GM12878 (cell line): Measurements from ENCODE around the gene TOMM40. TPM values are rescaled to one million over a fixed set of nuclear protein-coding genes. Genes with fewer than 3 reads are reported as not detected.

ENCODE experiments used
- ATF2 ChIP-seq: IDR thresholded peaks from 2 replicates; pipeline ENCODE4 v1.6.1; 2012; ENCODE audit warnings: low read length, inconsistent platforms
- CHD2 ChIP-seq: IDR thresholded peaks from 2 replicates; pipeline ENCODE4 v1.6.1; 2011; ENCODE audit warnings: low read depth, low read length, improper control_type of control experiment, borderline replicate concordance
- CHD4 ChIP-seq: fragments of 200-600 bp; sonication (generic); IDR thresholded peaks from 2 replicates; pipeline ENCODE4 v1.6.1; 2016; ENCODE audit warnings: mild to moderate bottlenecking
- IKZF2 ChIP-seq, 2 experiments: fragments of 450-650 bp; IDR thresholded peaks; 2 replicates each; pipeline ENCODE4 v1.6.1; 2017; ENCODE audit warnings: mild to moderate bottlenecking in 2 of 2, moderate library complexity in 2 of 2
- MAX ChIP-seq: IDR thresholded peaks from 2 replicates; pipeline ENCODE4 v1.6.1; 2012; ENCODE audit warnings: low read depth, low read length, improper control_type of control experiment
- MYC ChIP-seq: IDR thresholded peaks from 2 replicates; pipeline ENCODE4 v1.6.1; 2011; ENCODE audit warnings: mild to moderate bottlenecking, low read length, moderate library complexity, inconsistent platforms; ENCODE audit not compliant: insufficient read depth, insufficient replicate concordance, insufficient read length, severe bottlenecking
- NFXL1 ChIP-seq: fragments of 450-650 bp; IDR thresholded peaks from 2 replicates; pipeline ENCODE4 v1.6.1; 2017; ENCODE audit warnings: antibody characterized with exemption, mild to moderate bottlenecking, borderline replicate concordance
- NFYA ChIP-seq: IDR thresholded peaks from 2 replicates; pipeline ENCODE4 v1.6.1; 2011; ENCODE audit warnings: low read depth, mild to moderate bottlenecking, low read length, improper control_type of control experiment, borderline replicate concordance
- PBX3 ChIP-seq: IDR thresholded peaks from 2 replicates; pipeline ENCODE4 v1.6.1; 2011; ENCODE audit warnings: mild to moderate bottlenecking, low read depth, low read length, moderate library complexity; ENCODE audit not compliant: insufficient replicate concordance
- POU2F2 ChIP-seq: IDR thresholded peaks from 3 replicates; pipeline ENCODE4 v1.6.1; 2011; ENCODE audit warnings: low read depth, mild to moderate bottlenecking, low read length, borderline replicate concordance
- RBBP5 ChIP-seq: fragments of 200-600 bp; sonication (generic); conservative IDR thresholded peaks from 2 replicates; pipeline ENCODE4 v1.6.1; 2016
- SIN3A ChIP-seq: IDR thresholded peaks from 2 replicates; pipeline ENCODE4 v1.6.1; 2012; ENCODE audit warnings: low read depth, low read length, improper control_type of control experiment
- SIX5 ChIP-seq: IDR thresholded peaks from 2 replicates; pipeline ENCODE4 v1.6.1; 2011; ENCODE audit warnings: mild to moderate bottlenecking, low read depth, low read length, moderate library complexity; ENCODE audit not compliant: severe bottlenecking
- TAF1 ChIP-seq: IDR thresholded peaks from 2 replicates; pipeline ENCODE4 v1.6.1; 2011; ENCODE audit warnings: mild to moderate bottlenecking, low read depth, low read length, borderline replicate concordance
- TBL1XR1 ChIP-seq: IDR thresholded peaks from 2 replicates; pipeline ENCODE4 v1.6.1; 2012; ENCODE audit warnings: low read depth, low read length, improper control_type of control experiment
- TCF7 ChIP-seq: IDR thresholded peaks from 2 replicates; pipeline ENCODE4 v1.6.1; 2014; ENCODE audit warnings: antibody characterized with exemption, borderline replicate concordance
- YY1 ChIP-seq: IDR thresholded peaks from 2 replicates; pipeline ENCODE4 v1.6.1; 2011; ENCODE audit warnings: low read depth, mild to moderate bottlenecking, low read length
- ZNF217 ChIP-seq: fragments of 450-650 bp; IDR thresholded peaks from 2 replicates; pipeline ENCODE4 v1.6.1; 2017; ENCODE audit warnings: antibody characterized with exemption, mild to moderate bottlenecking
- ZNF24 ChIP-seq: fragments of 450-650 bp; IDR thresholded peaks from 2 replicates; pipeline ENCODE4 v1.6.1; 2017; ENCODE audit warnings: antibody characterized with exemption, mild to moderate bottlenecking
- ZNF274 ChIP-seq: IDR thresholded peaks from one replicate; pipeline ENCODE4 v1.8.0; 2011; ENCODE audit not compliant: insufficient read length, insufficient read depth
- ZNF622 ChIP-seq: fragments of 450-650 bp; IDR thresholded peaks from 2 replicates; pipeline ENCODE4 v1.6.1; 2017; ENCODE audit warnings: mild to moderate bottlenecking, inconsistent platforms
- polyA plus RNA-seq, 11 experiments: library from polyadenylated mRNA; depleted of rRNA in 4 of 11; unstranded in 6 of 11; stranded (reverse) in 5 of 11; fragments of >200 nt; fragmentation: Nextera tagmentation in 4 of 11; fragmentation: Illumina TruSeq in 1 of 11; extraction: Ambion mirVana in 4 of 11; extraction: Trizol in 1 of 11; gene quantifications; 1 replicate in 1 of 11; 2 replicates in 10 of 11; pipeline versions ENCODE4 v1.2.1 to v1.2.3, GENCODE V29; 2011 to 2016; ENCODE audit warnings: inconsistent platforms in 2 of 11, missing spikeins in 2 of 11, low read depth in 1 of 11
- total RNA-seq, 4 experiments: library from RNA; depleted of rRNA in 3 of 4; stranded (reverse); fragments of >200 nt in 3 of 4; fragmentation: Illumina TruSeq in 1 of 4; extraction: Trizol in 1 of 4; gene quantifications; 2 replicates each; pipeline versions ENCODE4 v1.2.1 to v1.2.3, GENCODE V29; 2013 to 2021
- TF ChIP-seq, protein P1 (sequence below): fragments of 450-650 bp; IDR thresholded peaks from 2 replicates; pipeline ENCODE4 v1.6.1; 2016; ENCODE audit warnings: mild to moderate bottlenecking, moderate library complexity, borderline replicate concordance

Gene TOMM40
- total and polyA plus RNA-seq, 10 of the 15 experiments (the other 5 are each of a cell fraction or from before 2014, with no cell fraction given) = 0.85 to 221 (median 99.9) TPM

DNA sequence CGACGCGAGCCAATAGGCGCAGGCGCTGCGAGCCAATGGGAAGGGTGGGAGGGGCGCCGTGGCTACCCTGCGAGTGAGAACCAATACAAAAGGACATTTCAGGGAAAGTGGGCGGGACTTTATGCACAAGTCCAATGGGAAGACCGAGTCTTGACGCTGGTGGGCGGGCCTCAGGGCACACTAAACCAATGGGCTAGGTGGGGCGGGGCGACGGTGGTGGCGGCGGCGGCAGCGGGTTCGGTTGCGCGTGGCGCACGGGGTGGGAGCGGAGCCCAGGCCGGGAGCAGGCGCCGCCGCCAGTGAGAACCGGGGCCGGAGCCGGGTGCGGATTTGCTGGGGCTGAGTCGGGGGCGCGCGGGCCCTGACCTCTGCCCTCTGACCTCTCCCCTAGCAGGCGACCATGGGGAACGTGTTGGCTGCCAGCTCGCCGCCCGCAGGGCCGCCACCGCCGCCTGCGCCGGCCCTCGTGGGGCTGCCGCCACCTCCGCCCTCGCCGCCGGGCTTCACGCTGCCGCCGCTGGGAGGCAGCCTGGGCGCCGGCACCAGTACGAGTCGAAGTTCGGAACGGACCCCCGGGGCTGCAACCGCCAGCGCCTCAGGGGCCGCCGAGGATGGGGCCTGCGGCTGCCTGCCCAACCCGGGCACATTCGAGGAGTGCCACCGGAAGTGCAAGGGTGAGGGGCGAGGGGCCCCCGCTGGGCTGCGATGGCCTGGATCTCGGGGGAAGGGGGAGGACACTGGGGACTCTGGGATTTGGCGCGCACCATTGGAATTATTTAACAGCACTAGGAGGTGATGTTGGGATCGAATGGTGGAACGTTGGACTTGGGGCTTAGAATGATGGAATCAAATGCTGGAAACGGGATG lies at the start of gene TOMM40 (continued):
- TF ChIP-seq, protein P1, sequence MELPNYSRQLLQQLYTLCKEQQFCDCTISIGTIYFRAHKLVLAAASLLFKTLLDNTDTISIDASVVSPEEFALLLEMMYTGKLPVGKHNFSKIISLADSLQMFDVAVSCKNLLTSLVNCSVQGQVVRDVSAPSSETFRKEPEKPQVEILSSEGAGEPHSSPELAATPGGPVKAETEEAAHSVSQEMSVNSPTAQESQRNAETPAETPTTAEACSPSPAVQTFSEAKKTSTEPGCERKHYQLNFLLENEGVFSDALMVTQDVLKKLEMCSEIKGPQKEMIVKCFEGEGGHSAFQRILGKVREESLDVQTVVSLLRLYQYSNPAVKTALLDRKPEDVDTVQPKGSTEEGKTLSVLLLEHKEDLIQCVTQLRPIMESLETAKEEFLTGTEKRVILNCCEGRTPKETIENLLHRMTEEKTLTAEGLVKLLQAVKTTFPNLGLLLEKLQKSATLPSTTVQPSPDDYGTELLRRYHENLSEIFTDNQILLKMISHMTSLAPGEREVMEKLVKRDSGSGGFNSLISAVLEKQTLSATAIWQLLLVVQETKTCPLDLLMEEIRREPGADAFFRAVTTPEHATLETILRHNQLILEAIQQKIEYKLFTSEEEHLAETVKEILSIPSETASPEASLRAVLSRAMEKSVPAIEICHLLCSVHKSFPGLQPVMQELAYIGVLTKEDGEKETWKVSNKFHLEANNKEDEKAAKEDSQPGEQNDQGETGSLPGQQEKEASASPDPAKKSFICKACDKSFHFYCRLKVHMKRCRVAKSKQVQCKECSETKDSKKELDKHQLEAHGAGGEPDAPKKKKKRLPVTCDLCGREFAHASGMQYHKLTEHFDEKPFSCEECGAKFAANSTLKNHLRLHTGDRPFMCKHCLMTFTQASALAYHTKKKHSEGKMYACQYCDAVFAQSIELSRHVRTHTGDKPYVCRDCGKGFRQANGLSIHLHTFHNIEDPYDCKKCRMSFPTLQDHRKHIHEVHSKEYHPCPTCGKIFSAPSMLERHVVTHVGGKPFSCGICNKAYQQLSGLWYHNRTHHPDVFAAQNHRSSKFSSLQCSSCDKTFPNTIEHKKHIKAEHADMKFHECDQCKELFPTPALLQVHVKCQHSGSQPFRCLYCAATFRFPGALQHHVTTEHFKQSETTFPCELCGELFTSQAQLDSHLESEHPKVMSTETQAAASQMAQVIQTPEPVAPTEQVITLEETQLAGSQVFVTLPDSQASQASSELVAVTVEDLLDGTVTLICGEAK = no peak
- TF ChIP-seq ZNF622 (peak; percentile 70), SIN3A (peak; percentile 76), POU2F2 (no peak), NFXL1 (no peak), CHD2 (peak; percentile 93; the same call in 1 of the 2 replicates), TBL1XR1 (0 out of 2 replicates have a peak, but pooled peaks have one; percentile 4), SIX5 (peak; percentile 35), MAX (peak; percentile 87), TAF1 (0 out of 2 replicates have a peak, but pooled peaks have one; percentile 38), PBX3 (no peak), ZNF274 (no peak), ZNF24 (no peak), NFYA (no peak), CHD4 (no peak), ATF2 (no peak), IKZF2 (IDR thresholded peaks at IDR 0.05) (no peak), YY1 (peak; percentile 26; the same call in 1 of the 2 replicates), TCF7 (no peak), ZNF217 (peak; percentile 28; the same call in 1 of the 2 replicates), MYC (peak; percentile 85), RBBP5 (no peak)
